NAMALWA (cell line): ENCODE results near the gene B3GALT4.
"Not testable (repeated sequence)": the region's sequence is repeated elsewhere in the genome, so short reads cannot be mapped to it uniquely, and the experiment has no call there.

Source experiments
- DNase-seq: peaks from one replicate; pipeline ENCODE4 v3.0.0-alpha.2; 2015; ENCODE audit warnings: low spot score

The B3GALT4 gene

DNA sequence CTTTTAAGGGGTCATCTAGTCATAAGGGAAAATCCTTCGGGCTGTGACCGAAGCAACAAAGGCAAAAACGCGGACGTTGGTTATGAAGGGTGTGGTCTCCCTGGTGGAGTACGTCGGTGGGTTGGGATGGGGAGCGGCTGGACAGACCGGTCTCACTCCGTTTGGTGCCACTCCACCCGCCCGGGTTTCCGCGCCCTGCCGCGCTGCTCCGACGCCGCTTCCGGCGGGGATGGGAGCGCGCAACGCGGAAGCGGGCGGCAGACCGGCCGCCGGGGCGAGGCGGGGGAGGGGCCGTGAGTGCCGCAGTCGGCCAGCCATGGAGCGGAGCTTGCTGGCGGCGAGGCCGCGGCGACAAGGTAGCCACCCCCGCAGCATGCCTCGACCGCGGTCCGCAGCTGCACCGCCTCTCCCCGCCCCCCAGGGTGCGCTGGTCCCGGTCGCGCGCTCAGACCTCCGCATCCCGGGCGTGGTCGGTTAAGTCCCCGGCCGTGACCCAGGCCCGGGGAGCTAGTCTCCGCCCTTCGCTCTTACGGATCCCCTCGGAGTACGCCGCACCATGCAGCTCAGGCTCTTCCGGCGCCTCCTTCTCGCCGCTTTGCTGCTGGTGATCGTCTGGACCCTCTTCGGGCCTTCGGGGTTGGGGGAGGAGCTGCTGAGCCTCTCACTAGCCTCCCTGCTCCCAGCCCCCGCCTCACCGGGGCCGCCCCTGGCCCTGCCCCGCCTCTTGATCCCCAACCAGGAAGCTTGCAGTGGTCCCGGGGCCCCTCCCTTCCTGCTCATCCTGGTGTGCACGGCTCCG lies at the start of gene B3GALT4:
Gene B3GALT4 (plus strand): TSS at position 260 of the 799 bp plus-strand sequence. CDS start 297 bp downstream, at position 557.
- DNase-seq: peak; percentile 86

- no peak for DNase-seq
These were observed 41.7 kb upstream of the B3GALT4 start for GRCh38 chr6:33235221-33235634.

DNA sequence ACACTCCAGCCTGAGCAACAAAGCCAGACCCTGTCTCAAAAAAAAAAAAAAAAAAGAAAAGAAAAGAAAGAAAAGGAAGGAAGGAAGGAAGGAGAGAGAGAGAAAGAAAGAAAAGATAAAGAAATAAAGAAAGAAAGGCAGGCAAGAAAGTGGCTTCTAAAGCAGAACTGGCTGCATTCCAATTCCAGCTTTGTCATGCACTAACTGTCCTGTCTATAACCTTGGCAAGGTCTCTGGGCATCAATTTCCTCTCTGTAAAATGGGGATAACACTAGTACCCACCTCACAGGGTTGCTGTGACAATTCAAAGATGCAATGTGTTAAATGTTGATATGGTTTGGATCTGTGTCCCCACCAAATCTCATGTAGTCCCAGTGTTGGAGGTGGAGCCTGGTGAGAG lies 40.6 kb upstream of the B3GALT4 start:
- no peak for DNase-seq

DNA sequence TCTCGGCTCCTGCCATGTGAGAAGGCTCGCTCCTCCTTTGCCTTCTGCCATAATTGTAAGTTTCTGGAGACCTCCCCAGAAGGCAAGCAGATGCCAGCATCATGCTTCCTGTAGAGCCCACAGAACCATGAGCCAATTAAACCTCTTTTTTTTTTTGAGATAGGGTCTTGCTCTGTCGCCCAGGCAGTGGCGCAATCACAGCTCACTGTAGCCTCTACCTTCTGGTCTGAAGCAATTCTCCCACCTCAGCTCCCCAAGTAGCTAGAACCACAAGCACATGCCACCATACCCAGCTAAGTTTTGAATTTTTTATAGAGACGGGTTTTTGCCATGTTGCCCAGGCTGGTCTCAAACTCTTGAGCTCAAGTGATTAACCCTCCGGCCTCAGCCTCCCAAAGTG lies 40.1 kb upstream of the B3GALT4 start:
- no peak for DNase-seq

DNA sequence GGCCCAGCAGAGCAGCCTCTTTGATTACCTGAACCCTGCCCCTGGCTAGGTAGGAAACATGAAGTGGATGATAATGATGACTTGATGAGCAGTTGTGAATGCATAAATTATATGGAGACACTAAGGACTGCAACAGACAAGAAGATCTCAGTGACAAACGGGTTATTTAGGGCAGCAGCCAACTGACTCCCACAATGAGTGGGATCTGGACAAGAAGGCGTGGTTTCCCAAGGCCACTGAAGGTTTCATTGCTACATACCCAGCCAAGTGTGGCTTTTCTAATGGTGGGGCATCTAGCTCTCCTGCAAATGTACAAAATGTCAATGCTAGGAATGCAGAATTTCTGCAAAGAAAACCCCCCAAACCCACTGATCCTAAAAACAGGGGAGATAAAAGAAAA lies 39.2 kb upstream of the B3GALT4 start:
- no peak for DNase-seq

- no peak for DNase-seq
These were observed 35.0 kb upstream of the B3GALT4 start for GRCh38 chr6:33241968-33242367.

GRCh38 chr6:33243476-33243875 lies 33.4 kb upstream of the B3GALT4 start:
- no peak for DNase-seq

DNA sequence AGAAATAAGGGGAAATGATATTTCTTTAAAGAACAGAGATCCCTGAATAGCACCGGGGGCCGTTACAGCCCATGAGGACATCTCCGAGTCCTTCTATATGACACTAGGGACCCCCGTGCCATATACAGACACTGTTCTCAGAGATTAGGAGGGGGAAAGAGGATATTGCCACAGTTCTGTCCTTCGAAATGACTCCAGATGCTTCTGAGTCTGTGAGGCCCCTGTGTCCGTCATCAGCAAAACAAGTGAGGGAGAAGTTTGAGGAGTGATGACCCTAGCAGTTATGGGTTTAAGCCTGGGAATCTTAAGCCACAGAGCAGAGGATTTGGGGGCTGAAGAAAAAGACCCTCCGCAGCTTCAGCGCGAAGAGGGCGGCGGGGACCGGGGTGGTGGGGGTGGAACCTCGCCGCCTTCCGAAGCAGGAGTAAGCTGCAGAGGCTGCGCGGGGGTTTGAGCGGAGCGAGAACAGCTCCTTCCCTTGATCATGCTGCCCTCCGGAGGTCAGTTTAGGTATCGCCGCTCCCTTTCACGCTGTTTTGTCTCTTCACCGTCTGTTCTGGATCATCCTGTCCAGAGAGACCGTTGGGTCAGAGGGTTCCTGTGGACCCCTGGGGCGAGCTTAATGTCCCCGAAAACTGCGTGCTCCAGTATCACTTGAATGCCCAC lies 28.8 kb upstream of the B3GALT4 start:
- DNase-seq: peak; percentile 94

DNA sequence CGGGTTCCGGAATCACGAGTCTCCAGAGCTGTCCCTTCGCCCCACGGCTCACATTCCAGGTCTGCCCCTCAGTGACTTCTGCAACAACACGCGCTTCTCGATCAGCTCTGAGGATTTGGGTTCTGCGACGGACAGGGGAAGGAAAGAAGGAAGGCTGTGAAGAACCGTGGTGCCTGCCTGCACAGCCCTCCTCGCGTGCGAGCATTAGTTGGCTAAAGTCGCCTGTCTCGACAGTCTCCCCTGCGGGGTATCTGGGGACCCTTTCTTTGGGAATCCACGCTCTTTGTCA lies 28.3 kb upstream of the B3GALT4 start:
- DNase-seq: peak; percentile 82

GRCh38 chr6:33248932-33249731 lies 27.8 kb upstream of the B3GALT4 start:
- DNase-seq: peak; percentile 99

DNA sequence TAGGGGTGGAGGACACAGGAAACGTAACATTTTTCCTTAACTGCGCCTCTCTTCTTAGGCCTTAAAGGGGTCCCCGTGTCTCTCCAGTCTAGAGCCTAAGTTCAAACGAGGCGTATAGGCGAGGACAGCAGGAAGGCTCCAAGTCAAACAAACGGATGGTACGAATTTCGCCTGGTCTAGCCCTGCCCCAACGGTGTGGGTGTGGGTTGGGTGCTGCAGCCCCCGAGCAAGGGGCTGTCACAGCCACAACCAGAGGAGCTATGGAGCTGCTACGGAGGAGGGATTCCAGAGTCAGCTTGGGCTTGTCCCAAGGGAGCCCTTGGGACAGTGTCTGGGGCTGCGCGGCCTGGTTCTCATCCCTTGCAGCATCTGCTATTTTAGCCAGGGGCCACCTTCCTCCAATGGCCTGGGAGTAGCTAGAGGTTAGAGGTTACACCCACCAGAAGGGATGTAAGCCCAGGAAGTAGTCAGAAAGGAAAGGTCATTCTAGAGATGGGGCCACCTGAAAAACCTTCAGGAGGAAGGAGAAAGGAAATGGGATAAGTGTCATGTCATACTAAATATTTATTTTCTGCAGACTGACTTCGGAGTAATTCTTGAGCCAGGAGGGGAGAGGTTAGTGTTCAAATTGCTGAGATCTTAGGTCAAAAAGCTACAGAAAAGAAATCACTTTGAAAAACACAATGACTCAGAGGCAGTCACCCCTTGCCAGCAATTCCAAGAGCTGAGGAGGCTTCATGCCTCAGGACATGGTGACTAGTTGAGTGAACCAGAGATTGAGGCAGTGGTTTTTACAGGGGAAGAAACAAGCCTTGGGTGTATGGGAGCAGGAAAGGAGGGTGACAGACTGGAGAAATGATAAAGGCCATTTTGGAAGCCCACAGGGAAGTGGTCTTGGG lies 26.9 kb upstream of the B3GALT4 start:
- DNase-seq: no peak

- no peak for DNase-seq
These were observed 26.2 kb upstream of the B3GALT4 start for GRCh38 chr6:33250731-33251130.

- peak; percentile 28 for DNase-seq
These were observed 25.4 kb upstream of the B3GALT4 start for GRCh38 chr6:33251395-33252012.

GRCh38 chr6:33252759-33253158 lies 24.2 kb upstream of the B3GALT4 start:
- no peak for DNase-seq

- no peak for DNase-seq
These were observed 22.3 kb upstream of the B3GALT4 start for GRCh38 chr6:33254591-33254990.

GRCh38 chr6:33259032-33259431 lies 17.9 kb upstream of the B3GALT4 start:
- no peak for DNase-seq

DNA sequence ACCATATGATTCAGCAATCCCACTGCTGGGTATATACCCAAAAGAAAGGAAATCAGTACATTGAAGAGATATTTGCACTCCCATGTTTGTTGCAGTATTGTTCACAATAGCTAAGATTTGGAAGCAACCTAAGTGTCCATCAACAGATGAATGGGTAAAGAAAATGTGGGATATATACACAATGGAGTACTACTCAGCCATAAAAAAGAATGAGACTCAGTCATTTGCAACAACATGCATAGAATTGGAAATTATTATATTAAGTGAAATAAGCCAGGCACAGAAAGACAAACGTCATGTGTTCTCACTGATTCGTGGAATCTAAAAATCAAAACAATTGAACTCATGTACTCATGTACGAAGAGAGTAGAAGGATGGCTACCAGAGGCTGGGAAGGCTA lies 14.4 kb upstream of the B3GALT4 start:
- DNase-seq: not testable (repeated sequence)

GRCh38 chr6:33264015-33264414 lies 12.9 kb upstream of the B3GALT4 start:
- no peak for DNase-seq

- no peak for DNase-seq
These were observed 5.8 kb upstream of the B3GALT4 start for GRCh38 chr6:33271117-33271467.

DNA sequence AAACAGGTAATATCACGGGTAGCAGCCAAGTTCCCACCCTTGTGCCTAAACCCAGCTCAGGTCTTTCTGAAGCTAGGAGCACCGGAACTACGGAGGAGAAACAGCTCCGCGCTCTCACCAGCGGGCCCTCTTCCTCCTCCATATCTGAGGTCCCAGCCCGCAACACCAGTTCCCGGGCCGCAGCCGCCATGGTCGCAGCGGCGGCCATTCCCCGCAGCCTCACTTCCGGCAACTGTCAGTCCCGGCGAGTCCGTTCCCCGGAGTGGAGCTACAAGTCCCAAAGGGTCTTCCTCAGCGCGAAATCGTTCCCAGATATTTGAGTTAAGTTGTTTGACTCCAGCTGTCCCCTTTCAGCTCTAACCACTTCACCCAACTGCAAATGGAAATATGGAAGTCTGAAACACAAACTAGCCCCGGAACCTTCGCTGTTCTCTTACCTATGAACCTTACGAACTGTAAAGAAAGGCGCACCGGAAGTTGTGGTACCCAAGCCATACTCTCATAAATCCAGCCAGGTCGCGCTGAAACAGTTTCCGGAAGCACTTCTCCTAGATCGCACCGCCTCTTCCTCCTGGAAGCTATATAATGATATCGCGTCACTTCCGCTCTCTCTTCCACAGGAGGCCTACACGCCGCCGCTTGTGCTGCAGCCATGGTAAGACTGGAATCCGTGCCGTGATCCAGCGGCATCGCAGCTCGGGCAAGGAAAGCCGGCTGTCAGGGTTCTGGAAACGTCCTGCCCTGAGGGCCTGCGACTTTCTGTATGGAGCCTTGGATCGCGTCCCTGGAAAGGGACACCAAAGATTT lies 5.3 kb upstream of the B3GALT4 start, which contains the start of the genes RPS18 and VPS52:
Gene RPS18 (plus strand): TSS at position 608 of the 807 bp plus-strand sequence. CDS start 45 bp downstream, at position 653.
Gene VPS52 (minus strand): TSS at position 409 of the 807 bp plus-strand sequence. CDS start 201 bp downstream, at position 208.
- DNase-seq: peak; percentile 99
